IMR-90 (cell line): ENCODE data around the gene VCPKMT. TPM values are rescaled to one million over a fixed set of nuclear protein-coding genes. Genes with fewer than 3 reads are reported as not detected.

Source experiments
- ATAC-seq: fragments of 200-7000 bp; cut with Tn5 transposase; 2 replicates; pipeline ENCODE4 v1.9.1; 2020; ENCODE audit warnings: low read depth, mild to moderate bottlenecking, moderate library complexity
- BruUV-seq: library from RNA; stranded (reverse); fragments of 400-500 nt; replicated peaks from 2 replicates; lab custom pipeline; 2021; lab: Mats Ljungman, UMichigan
- CTCF ChIA-PET: fragments of 300-600 bp; formaldehyde crosslinking; extraction: SDS; loops from one replicate; lab custom pipeline; 2021; ENCODE audit warnings: antibody characterized with exemption; lab: Yijun Ruan, JAX
- POLR2A ChIA-PET: fragments of 300-600 bp; sonication (Branson Sonifier 250); formaldehyde crosslinking; loops from one replicate; lab custom pipeline; 2022; ENCODE audit warnings: antibody characterized with exemption; ENCODE audit not compliant: unreplicated experiment; lab: Charles Lee
- DNase-seq: peaks from one replicate; pipeline ENCODE4 v3.0.0; 2013
- H2AFZ ChIP-seq: replicated peaks from 2 replicates; pipeline ENCODE3; 2013; ENCODE audit warnings: low read length, mild to moderate bottlenecking; ENCODE audit not compliant: poor library complexity
- H2AK5ac ChIP-seq: 2 replicates; pipeline ENCODE4 v1.6.1; 2013; ENCODE audit warnings: low read depth, low read length, inconsistent platforms
- H2AK9ac ChIP-seq: replicated peaks from 2 replicates; pipeline ENCODE3; 2013; ENCODE audit warnings: mild to moderate bottlenecking, low read depth, low read length, moderate library complexity; ENCODE audit not compliant: poor library complexity
- H2BK120ac ChIP-seq: 2 replicates; pipeline ENCODE4 v1.6.1; 2013; ENCODE audit warnings: low read depth, low read length, inconsistent platforms
- H2BK15ac ChIP-seq: 3 replicates; pipeline ENCODE4 v1.6.1; 2013; ENCODE audit warnings: low read depth, low read length, inconsistent platforms
- H2BK20ac ChIP-seq: 2 replicates; pipeline ENCODE4 v1.6.1; 2013; ENCODE audit warnings: low read depth, mild to moderate bottlenecking, inconsistent platforms, low read length, moderate library complexity
- H2BK5ac ChIP-seq: 2 replicates; pipeline ENCODE4 v1.6.1; 2013; ENCODE audit warnings: mild to moderate bottlenecking, low read depth, low read length, inconsistent platforms; ENCODE audit not compliant: poor library complexity, severe bottlenecking
- H3K14ac ChIP-seq: replicated peaks from 2 replicates; pipeline ENCODE4 v1.6.1; 2013; ENCODE audit warnings: low read depth, low read length, inconsistent platforms
- H3K18ac ChIP-seq: 2 replicates; pipeline ENCODE4 v1.6.1; 2013; ENCODE audit warnings: low read depth, low read length, control low read depth
- H3K23ac ChIP-seq: 2 replicates; pipeline ENCODE4 v1.6.1; 2013; ENCODE audit warnings: low read depth, low read length, inconsistent platforms
- H3K27ac ChIP-seq: 2 replicates; pipeline ENCODE4 v1.5.1; 2013; ENCODE audit warnings: mild to moderate bottlenecking, control low read depth, low read length; ENCODE audit not compliant: insufficient read depth
- H3K27me3 ChIP-seq: 2 replicates; pipeline ENCODE4 v1.6.1; 2013; ENCODE audit warnings: low read length; ENCODE audit not compliant: control insufficient read depth, insufficient read depth
- H3K36me3 ChIP-seq: 2 replicates; pipeline ENCODE4 v1.6.1; 2013; ENCODE audit warnings: low read length, mixed read lengths; ENCODE audit not compliant: control insufficient read depth, insufficient read depth
- H3K4ac ChIP-seq: 2 replicates; pipeline ENCODE4 v1.6.1; 2013; ENCODE audit warnings: low read depth, low read length, inconsistent platforms
- H3K4me1 ChIP-seq: 2 replicates; pipeline ENCODE4 v1.6.1; 2013; ENCODE audit warnings: low read length, mixed read lengths; ENCODE audit not compliant: control insufficient read depth, insufficient read depth
- H3K4me2 ChIP-seq: 2 replicates; pipeline ENCODE4 v1.6.1; 2013; ENCODE audit warnings: low read depth, mild to moderate bottlenecking, control low read depth, low read length, moderate library complexity
- H3K4me3 ChIP-seq: 2 replicates; pipeline ENCODE4 v1.5.1; 2013; ENCODE audit warnings: low read depth, mild to moderate bottlenecking, control low read depth, low read length, moderate library complexity; ENCODE audit not compliant: insufficient read depth
- H3K56ac ChIP-seq: 2 replicates; pipeline ENCODE4 v1.6.1; 2013; ENCODE audit warnings: low read length, inconsistent platforms; ENCODE audit not compliant: insufficient read depth; ENCODE audit errors: extremely low read depth
- H3K79me1 ChIP-seq, 2 experiments: 2 replicates each; pipeline ENCODE4 v1.6.1; 2013; ENCODE audit warnings: low read length in 2 of 2, inconsistent platforms in 1 of 2, low read depth in 1 of 2
- H3K9ac ChIP-seq: 2 replicates; pipeline ENCODE4 v1.6.1; 2013; ENCODE audit warnings: low read depth, low read length, control low read depth
- H3K9me1 ChIP-seq: 2 replicates; pipeline ENCODE4 v1.6.1; 2013; ENCODE audit warnings: low read length, inconsistent platforms; ENCODE audit not compliant: insufficient read depth
- H3K9me3 ChIP-seq: 2 replicates; pipeline ENCODE4 v1.6.1; 2013; ENCODE audit warnings: low read length; ENCODE audit not compliant: control insufficient read depth, insufficient read depth
- H4K20me1 ChIP-seq: 2 replicates; pipeline ENCODE4 v1.6.1; 2013; ENCODE audit warnings: low read length, inconsistent platforms; ENCODE audit not compliant: insufficient read depth
- H4K5ac ChIP-seq: 2 replicates; pipeline ENCODE4 v1.6.1; 2013; ENCODE audit warnings: mild to moderate bottlenecking, low read depth, low read length, control low read depth
- H4K8ac ChIP-seq, 2 experiments: 2 replicates each; pipeline ENCODE4 v1.6.1; 2013; ENCODE audit warnings: low read depth in 2 of 2, low read length in 2 of 2, control low read depth in 1 of 2, inconsistent platforms in 1 of 2
- H4K91ac ChIP-seq: 2 replicates; pipeline ENCODE4 v1.6.1; 2013; ENCODE audit warnings: low read depth, low read length, inconsistent platforms; ENCODE audit not compliant: insufficient read depth
- BHLHE40 ChIP-seq: fragments of 150-350 bp; IDR thresholded peaks from 2 replicates; pipeline ENCODE4 v1.6.1; 2016; ENCODE audit warnings: mild to moderate bottlenecking, low read depth, low read length
- CEBPB ChIP-seq: IDR thresholded peaks from 2 replicates; pipeline ENCODE4 v1.6.1; 2012; ENCODE audit warnings: low read depth, low read length, improper control_type of control experiment
- CTCF ChIP-seq: conservative IDR thresholded peaks from 2 replicates; pipeline ENCODE4 v1.5.1; 2012; ENCODE audit warnings: mild to moderate bottlenecking, low read depth, low read length, improper control_type of control experiment
- ELK1 ChIP-seq: fragments of 150-350 bp; IDR thresholded peaks from 2 replicates; pipeline ENCODE4 v1.6.1; 2016; ENCODE audit warnings: low read depth, mild to moderate bottlenecking, low read length, moderate library complexity, borderline replicate concordance
- FOS ChIP-seq: fragments of 150-350 bp; IDR thresholded peaks from 2 replicates; pipeline ENCODE4 v1.6.1; 2016; ENCODE audit warnings: low read depth, low read length
- MAFK ChIP-seq: IDR thresholded peaks from 2 replicates; pipeline ENCODE4 v1.6.1; 2012; ENCODE audit warnings: low read depth, low read length, improper control_type of control experiment
- NFE2L2 ChIP-seq: fragments of 150-350 bp; IDR thresholded peaks from 2 replicates; pipeline ENCODE4 v1.6.1; 2016; ENCODE audit warnings: low read depth, mild to moderate bottlenecking, low read length
- POLR2A ChIP-seq: IDR thresholded peaks from 2 replicates; pipeline ENCODE4 v1.6.1; 2012; ENCODE audit warnings: mild to moderate bottlenecking, low read depth, low read length
- RAD21 ChIP-seq: IDR thresholded peaks from 2 replicates; pipeline ENCODE4 v1.6.1; 2012; ENCODE audit warnings: low read length, improper control_type of control experiment
- RCOR1 ChIP-seq: IDR thresholded peaks from 2 replicates; pipeline ENCODE4 v1.6.1; 2012; ENCODE audit warnings: mild to moderate bottlenecking, low read length, improper control_type of control experiment; ENCODE audit not compliant: insufficient replicate concordance
- SMC3 ChIP-seq: fragments of 150-350 bp; IDR thresholded peaks from 2 replicates; pipeline ENCODE4 v1.6.1; 2016; ENCODE audit warnings: low read depth, mild to moderate bottlenecking, antibody characterized with exemption, low read length, moderate library complexity
- USF2 ChIP-seq: fragments of 150-350 bp; IDR thresholded peaks from 2 replicates; pipeline ENCODE4 v1.6.1; 2017; ENCODE audit warnings: mild to moderate bottlenecking, antibody characterized with exemption, low read length, low read depth
- WGBS, 2 experiments: methylation state at CpG; one replicate each; pipeline versions ENCODE4 v1.1.5 to v1.1.7; 2013; ENCODE audit warnings: missing lambda C conversion rate in 2 of 2; ENCODE audit not compliant: insufficient read length in 1 of 2; ENCODE audit errors: extremely low coverage in 2 of 2; 5-methylcytosine and 5-hydroxymethylcytosine counted together
- dilution Hi-C: fragments of 300-500 bp; cut with HindIII; formaldehyde crosslinking; loops from one replicate; pipeline ENCODE4 v1.14.3; 2018; ENCODE audit warnings: low sequenced_read_pairs; ENCODE audit not compliant: unreplicated experiment
- in situ Hi-C: fragments of 300-500 bp; cut with MboI; formaldehyde crosslinking; loops from 3 replicates; pipeline ENCODE4 v1.14.3; 2019; ENCODE audit warnings: low sequenced_read_pairs, inconsistent platforms, mixed read lengths
- intact Hi-C: fragments of 100-400 bp; cut with micrococcal nuclease; formaldehyde crosslinking; loops from 2 replicates; pipeline ENCODE4 v1.10.0; 2022
- polyA plus RNA-seq, 3 experiments: library from polyadenylated mRNA; depleted of rRNA; stranded (reverse); fragments of >200 nt; gene quantifications; 2 replicates each; pipeline ENCODE4 v1.2.3, GENCODE V29; 2012; ENCODE audit warnings: low replicate concordance in 1 of 3
- total RNA-seq: library from RNA; depleted of rRNA; stranded (reverse); fragments of >200 nt; gene quantifications from 2 replicates; pipeline ENCODE4 v1.2.3, GENCODE V29; 2012

Gene VCPKMT
- total and polyA plus RNA-seq, 2 of the 4 experiments (the other 2 are of a cell fraction) = 2.5 to 4.7 TPM

GRCh38 chr14:50089208-50089607 is 27.2 kb downstream of the VCPKMT start (continued):
- TF ChIP-seq BHLHE40 (no peak), USF2 (no peak)

GRCh38 chr14:50088731-50089130 is 27.6 kb downstream of the VCPKMT start:
- H3K36me3 ChIP-seq = peaks cover 1% of the 10 kb centered on the region; the same call in 1 of the 2 replicates
- dilution Hi-C loops = no loop called here
- no peaks in the 10 kb centered on the region for H4K20me1 ChIP-seq
- no peak overlapping the region for H4K91ac ChIP-seq
- no peak overlapping the region for H2AK9ac ChIP-seq
- no peak overlapping the region for H3K18ac ChIP-seq
- H3K4me2 ChIP-seq = no peak overlapping the region
- no CpG with 5 or more reads among the region's 2 CpGs for WGBS, 2 experiments
- H3K9ac ChIP-seq = no peak overlapping the region
- peaks cover 5% of the 10 kb centered on the region for H3K4me1 ChIP-seq
- TF ChIP-seq SMC3 = no peak
- TF ChIP-seq ELK1 = no peak
- no peak for TF ChIP-seq CTCF
- no peak for TF ChIP-seq CEBPB
- TF ChIP-seq RAD21 = no peak
- no peak for TF ChIP-seq FOS
- TF ChIP-seq MAFK = no peak
- TF ChIP-seq NFE2L2 = no peak
- no peak for TF ChIP-seq RCOR1
- no peak for TF ChIP-seq POLR2A
- no peaks in the 10 kb centered on the region for H3K27me3 ChIP-seq
- H2AFZ ChIP-seq = no peak overlapping the region
- DNase-seq (no peak), ATAC-seq (no peak)
- no TSS peak for BruUV-seq
- no peak overlapping the region for H3K27ac ChIP-seq
- H2BK20ac ChIP-seq = no peak overlapping the region
- no peak overlapping the region for H3K4me3 ChIP-seq
- no peak overlapping the region for H4K8ac ChIP-seq
- no peak overlapping the region for H2BK15ac ChIP-seq
- POLR2A ChIA-PET = no interaction called here
- no peak overlapping the region for H3K56ac ChIP-seq
- in situ Hi-C loops = no loop called here
- intact Hi-C loops = no loop called here
- no peak overlapping the region for H2AK5ac ChIP-seq
- no peak overlapping the region for H2BK120ac ChIP-seq
- CTCF ChIA-PET = interaction anchor here (1.5 kb wide), 1 partner anchor 227 kb away, joined by 3 read pairs; no protein-coding TSS in a partner anchor
- no peak overlapping the region for H4K5ac ChIP-seq
- no peaks in the 10 kb centered on the region for H3K79me1 ChIP-seq
- H3K23ac ChIP-seq = no peak overlapping the region
- no peak overlapping the region for H2BK5ac ChIP-seq
- H3K9me1 ChIP-seq = peaks cover 6% of the 10 kb centered on the region
- H3K14ac ChIP-seq = no peak overlapping the region
- H3K9me3 ChIP-seq = no peaks in the 10 kb centered on the region
- no peak overlapping the region for H3K4ac ChIP-seq
